ENCODE results near the gene IKZF1.

Gene IKZF1

DNA sequence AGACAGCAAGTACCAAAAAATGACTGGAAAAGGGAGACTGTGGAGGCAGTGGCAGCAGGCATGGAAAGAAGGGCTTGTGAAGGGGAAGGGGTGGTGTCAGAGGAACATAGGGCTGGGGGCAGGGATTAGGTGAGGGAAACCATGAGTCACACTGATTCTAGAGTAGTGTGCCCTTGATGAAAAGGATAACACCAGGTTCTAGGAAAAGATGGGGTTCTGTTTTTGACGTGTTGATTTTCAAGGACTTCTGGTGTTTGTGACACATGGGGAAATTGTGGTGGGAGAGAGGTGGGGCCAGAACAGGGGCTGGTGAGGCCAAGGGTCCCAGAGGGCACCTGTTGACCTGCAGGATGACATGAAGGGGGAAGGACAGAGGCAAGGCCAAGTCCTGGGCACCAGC is 88.6 kb downstream of the IKZF1 start:
- Histone ChIP-seq H3K27me3 (replicated peaks in 2 of 5; ENCODE audit: control insufficient read depth in 4 of 5, insufficient read depth in 5 of 5, low read length in 4 of 5) (no peaks in the 10 kb centered on the region), H3K4me1 (ENCODE audit: control extremely low read depth in 1 of 4, control insufficient read depth in 4 of 4, insufficient read depth in 4 of 4, low read length in 3 of 4) (peaks cover 0 to 27% (median 17%) of the 10 kb centered on the region in 4 experiments)

DNA sequence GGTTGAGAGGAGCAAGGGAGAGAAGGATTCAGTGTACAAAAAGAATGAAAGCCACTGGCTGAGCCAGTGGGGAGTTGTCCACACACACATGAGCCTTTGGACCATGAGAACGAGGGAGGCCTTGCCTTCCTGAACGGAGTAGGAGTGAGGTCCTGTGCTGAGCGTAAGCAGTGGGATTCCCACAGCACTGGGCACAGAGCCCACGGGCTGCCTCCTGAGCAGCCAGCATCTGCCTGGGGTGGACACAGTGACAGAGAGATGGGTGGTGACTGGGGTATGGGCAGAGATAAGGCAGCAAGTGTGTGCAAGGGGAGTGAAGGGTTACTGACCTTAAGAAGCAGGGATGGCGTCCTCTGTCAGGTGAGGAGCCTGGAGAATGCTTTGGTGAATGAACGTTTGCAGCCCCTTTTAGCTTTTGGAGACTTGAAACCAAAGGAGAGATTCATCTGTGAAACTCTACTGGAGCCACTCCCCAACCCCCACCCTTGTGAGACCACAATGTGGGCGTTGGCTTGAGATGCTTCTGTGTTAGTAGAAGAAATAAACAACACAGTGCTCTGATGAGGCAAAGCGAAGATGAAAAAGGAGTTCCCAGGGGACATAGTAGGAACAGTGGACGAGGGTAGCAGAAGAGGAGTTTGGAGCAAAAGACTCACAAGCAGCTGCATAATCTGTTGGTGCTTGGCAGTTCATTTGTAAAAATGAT is 89.2 kb downstream of the IKZF1 start:
- DNase-seq: peak in 2 of 3 donors; percentile 35 to 40
- Histone ChIP-seq H3K27ac (ENCODE audit: insufficient read depth in 1 of 2, low read depth in 1 of 2, low read length in 2 of 2, poor library complexity in 1 of 2, severe bottlenecking in 2 of 2) (peak overlapping the region; percentile 10 to 35), H3K27me3 (replicated peaks in 2 of 5; ENCODE audit: control insufficient read depth in 4 of 5, insufficient read depth in 5 of 5, low read length in 4 of 5) (no peaks in the 10 kb centered on the region), H3K9me3 (ENCODE audit: control extremely low read depth in 1 of 5, control insufficient read depth in 4 of 5, insufficient read depth in 2 of 5, low read depth in 1 of 5, low read length in 4 of 5) (no peaks in the 10 kb centered on the region), H3K36me3 (ENCODE audit: control insufficient read depth in 4 of 4, insufficient read depth in 4 of 4, low read length in 3 of 4) (peaks cover 28 to 87% (median 66%) of the 10 kb centered on the region in 4 experiments), H3K4me1 (ENCODE audit: control extremely low read depth in 1 of 4, control insufficient read depth in 4 of 4, insufficient read depth in 4 of 4, low read length in 3 of 4) (peaks cover 0 to 27% (median 17%) of the 10 kb centered on the region in 4 experiments), H3K4me3 (ENCODE audit: control insufficient read depth in 1 of 7, extremely low read depth in 1 of 7, insufficient read depth in 4 of 7, low read depth in 2 of 7, low read length in 6 of 7) (no peak overlapping the region)
- ChIA-PET POLR2A (no interaction called here), CTCF (interaction anchor here (1.2 to 2.3 kb wide), 4 partner anchors 10 to 26 kb away, joined by 4 to 5 read pairs (median 4); no protein-coding TSS in a partner anchor)
- WGBS (ENCODE audit: insufficient coverage): 92% methylated on average over 7 of the region's 9 CpGs

More for the DNA sequence above, 88.6 kb downstream of the IKZF1 start:
- Histone ChIP-seq H3K9me3 (ENCODE audit: control extremely low read depth in 1 of 5, control insufficient read depth in 4 of 5, insufficient read depth in 2 of 5, low read depth in 1 of 5, low read length in 4 of 5) (no peaks in the 10 kb centered on the region), H3K4me3 (ENCODE audit: control insufficient read depth in 1 of 7, extremely low read depth in 1 of 7, insufficient read depth in 4 of 7, low read depth in 2 of 7, low read length in 6 of 7) (no peak overlapping the region), H3K36me3 (ENCODE audit: control insufficient read depth in 4 of 4, insufficient read depth in 4 of 4, low read length in 3 of 4) (peaks cover 25 to 87% (median 63%) of the 10 kb centered on the region in 4 experiments), H3K27ac (ENCODE audit: insufficient read depth in 1 of 2, low read depth in 1 of 2, low read length in 2 of 2, poor library complexity in 1 of 2, severe bottlenecking in 2 of 2) (peak overlapping the region; percentile 10 to 35)
- ChIA-PET CTCF (interaction anchor here (1.3 to 2.3 kb wide), 4 partner anchors 11 to 748 kb away, joined by 3 to 5 read pairs (median 4); no protein-coding TSS in a partner anchor), POLR2A (no interaction called here)
- DNase-seq: peak in 1 of 3 donors; percentile 20
- whole genome bisulfite sequencing (ENCODE audit: insufficient coverage): 40% methylated on average over 1 of the region's 1 CpG

DNA sequence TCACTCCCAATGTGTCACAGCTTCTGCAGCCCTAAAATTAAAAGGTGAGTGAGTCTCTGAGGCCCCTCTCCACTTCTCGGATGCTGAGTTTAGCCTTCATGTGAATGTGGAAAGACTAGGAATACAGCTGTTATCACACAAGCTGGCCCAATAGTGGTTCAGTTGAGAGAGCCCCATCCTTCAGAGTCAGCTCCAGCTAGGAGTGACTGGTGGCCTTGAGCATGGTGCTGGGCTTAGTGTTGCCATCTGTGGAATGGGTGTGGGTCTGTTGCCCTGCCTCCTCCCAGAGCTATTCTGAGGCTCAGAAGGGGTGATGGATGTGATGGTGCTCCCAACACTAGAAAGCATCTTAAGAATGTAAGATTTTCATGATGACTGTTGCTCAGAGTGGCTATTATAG is 89.8 kb downstream of the IKZF1 start:
- Histone ChIP-seq H3K36me3 (ENCODE audit: control insufficient read depth in 4 of 4, insufficient read depth in 4 of 4, low read length in 3 of 4) (peaks cover 24 to 85% (median 63%) of the 10 kb centered on the region in 4 experiments), H3K27ac (ENCODE audit: insufficient read depth in 1 of 2, low read depth in 1 of 2, low read length in 2 of 2, poor library complexity in 1 of 2, severe bottlenecking in 2 of 2) (no peak overlapping the region), H3K9me3 (ENCODE audit: control extremely low read depth in 1 of 5, control insufficient read depth in 4 of 5, insufficient read depth in 2 of 5, low read depth in 1 of 5, low read length in 4 of 5) (no peaks in the 10 kb centered on the region), H3K4me1 (ENCODE audit: control extremely low read depth in 1 of 4, control insufficient read depth in 4 of 4, insufficient read depth in 4 of 4, low read length in 3 of 4) (peaks cover 0 to 27% (median 17%) of the 10 kb centered on the region in 4 experiments), H3K27me3 (replicated peaks in 2 of 5; ENCODE audit: control insufficient read depth in 4 of 5, insufficient read depth in 5 of 5, low read length in 4 of 5) (no peaks in the 10 kb centered on the region), H3K4me3 (ENCODE audit: control insufficient read depth in 1 of 7, extremely low read depth in 1 of 7, insufficient read depth in 4 of 7, low read depth in 2 of 7, low read length in 6 of 7) (no peak overlapping the region)
- ChIA-PET CTCF (interaction anchor here (1.2 to 1.3 kb wide), 2 partner anchors 24 to 27 kb away, joined by 4 read pairs; no protein-coding TSS in a partner anchor), POLR2A (no interaction called here)
- DNase-seq: no peak
- WGBS (ENCODE audit: insufficient coverage): 100% methylated on average over 1 of the region's 1 CpG

DNA sequence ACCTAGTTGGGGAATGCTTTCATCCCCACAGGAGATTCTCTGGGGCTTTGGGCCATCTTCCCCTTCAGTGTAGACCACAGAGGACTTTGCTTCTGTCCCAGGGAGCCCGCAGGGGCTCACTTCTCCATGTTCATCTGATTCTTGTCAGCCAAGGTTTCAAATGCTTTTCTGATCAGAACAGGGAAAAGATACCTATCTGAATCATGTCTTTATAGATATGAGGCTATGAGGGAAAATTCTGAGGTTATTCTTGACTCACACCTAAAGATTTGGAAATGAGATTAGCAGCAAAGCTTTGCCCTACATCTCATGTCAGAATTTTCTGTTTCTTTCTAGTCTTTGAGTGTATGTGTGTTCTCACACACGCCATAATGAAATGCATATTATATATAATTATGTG is 92.3 kb downstream of the IKZF1 start:
- WGBS (ENCODE audit: insufficient coverage): no CpG with 5 or more reads among the region's 2 CpGs
- H3K27ac ChIP-seq (ENCODE audit: insufficient read depth in 1 of 2, low read depth in 1 of 2, low read length in 2 of 2, poor library complexity in 1 of 2, severe bottlenecking in 2 of 2): peak overlapping the region in 1 of 2 experiments; percentile 3
- H3K27me3 ChIP-seq (replicated peaks in 2 of 5; ENCODE audit: control insufficient read depth in 4 of 5, insufficient read depth in 5 of 5, low read length in 4 of 5): no peaks in the 10 kb centered on the region
- ChIA-PET POLR2A (no interaction called here), CTCF (interaction anchor here (0.5 to 1.4 kb wide), 2 partner anchors 58 to 252 kb away, joined by 3 to 4 read pairs; no protein-coding TSS in a partner anchor)
- no peaks in the 10 kb centered on the region for H3K9me3 ChIP-seq (ENCODE audit: control extremely low read depth in 1 of 5, control insufficient read depth in 4 of 5, insufficient read depth in 2 of 5, low read depth in 1 of 5, low read length in 4 of 5)
- peaks cover 0 to 27% (median 17%) of the 10 kb centered on the region in 4 experiments for H3K4me1 ChIP-seq (ENCODE audit: control extremely low read depth in 1 of 4, control insufficient read depth in 4 of 4, insufficient read depth in 4 of 4, low read length in 3 of 4)
- H3K4me3 ChIP-seq (ENCODE audit: control insufficient read depth in 1 of 7, extremely low read depth in 1 of 7, insufficient read depth in 4 of 7, low read depth in 2 of 7, low read length in 6 of 7): no peak overlapping the region
- peaks cover 19 to 85% (median 64%) of the 10 kb centered on the region in 4 experiments for H3K36me3 ChIP-seq (ENCODE audit: control insufficient read depth in 4 of 4, insufficient read depth in 4 of 4, low read length in 3 of 4)
- DNase-seq: no peak

DNA sequence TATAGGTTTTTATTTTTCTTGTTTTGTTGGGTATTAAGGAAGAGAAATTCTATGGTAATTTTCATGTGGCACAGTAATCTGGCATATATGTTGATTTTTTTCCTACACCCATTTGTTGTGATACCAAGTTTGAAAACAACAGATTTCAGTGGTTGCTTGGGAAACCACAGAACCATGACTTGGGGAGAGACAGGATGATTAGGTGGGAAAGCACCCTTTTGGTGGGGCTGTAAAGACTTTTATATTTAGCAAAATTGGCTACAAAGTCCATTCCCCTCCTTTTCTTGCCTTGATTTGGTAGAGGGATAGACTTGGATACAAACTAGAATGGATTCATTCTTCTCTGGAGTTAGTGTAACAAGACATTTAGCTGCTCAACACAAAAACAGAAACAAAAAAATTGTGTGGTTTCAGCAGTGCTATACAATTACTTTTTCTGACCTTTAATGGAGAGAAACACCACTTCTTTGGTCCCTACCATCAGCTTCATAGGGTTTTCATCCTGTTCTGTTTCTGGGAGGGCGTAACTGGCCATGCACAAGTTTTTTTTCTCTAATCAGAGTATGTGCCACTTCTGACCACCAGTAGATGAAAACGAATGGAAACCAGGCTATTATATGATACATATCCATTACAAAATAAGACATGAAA is 92.9 kb downstream of the IKZF1 start:
- peak in 2 of 3 donors; percentile 29 to 34 for DNase-seq
- Histone ChIP-seq H3K9me3 (ENCODE audit: control extremely low read depth in 1 of 5, control insufficient read depth in 4 of 5, insufficient read depth in 2 of 5, low read depth in 1 of 5, low read length in 4 of 5) (no peaks in the 10 kb centered on the region), H3K36me3 (ENCODE audit: control insufficient read depth in 4 of 4, insufficient read depth in 4 of 4, low read length in 3 of 4) (peaks cover 20 to 84% (median 61%) of the 10 kb centered on the region in 4 experiments), H3K4me1 (ENCODE audit: control extremely low read depth in 1 of 4, control insufficient read depth in 4 of 4, insufficient read depth in 4 of 4, low read length in 3 of 4) (peaks cover 0 to 27% (median 15%) of the 10 kb centered on the region in 4 experiments), H3K27me3 (replicated peaks in 2 of 5; ENCODE audit: control insufficient read depth in 4 of 5, insufficient read depth in 5 of 5, low read length in 4 of 5) (no peaks in the 10 kb centered on the region), H3K4me3 (ENCODE audit: control insufficient read depth in 1 of 7, extremely low read depth in 1 of 7, insufficient read depth in 4 of 7, low read depth in 2 of 7, low read length in 6 of 7) (no peak overlapping the region), H3K27ac (ENCODE audit: insufficient read depth in 1 of 2, low read depth in 1 of 2, low read length in 2 of 2, poor library complexity in 1 of 2, severe bottlenecking in 2 of 2) (peak overlapping the region in 1 of 2 experiments; percentile 15)
- ChIA-PET POLR2A (no interaction called here), CTCF (interaction anchor here (0.8 to 2.1 kb wide), 4 partner anchors 8 to 59 kb away, joined by 3 to 5 read pairs (median 3); no protein-coding TSS in a partner anchor)
- 89% methylated on average over 1 of the region's 2 CpGs for WGBS (ENCODE audit: insufficient coverage)

GRCh38 chr7:50397971-50398324 is 93.4 kb downstream of the IKZF1 start:
- CTCF ChIA-PET: interaction anchor here (0.7 to 2.1 kb wide), 7 partner anchors 9 to 213 kb away, joined by 3 to 5 read pairs (median 3); no protein-coding TSS in a partner anchor
- POLR2A ChIA-PET: no interaction called here
- peak overlapping the region in 1 of 2 experiments; percentile 30 for H3K27ac ChIP-seq (ENCODE audit: insufficient read depth in 1 of 2, low read depth in 1 of 2, low read length in 2 of 2, poor library complexity in 1 of 2, severe bottlenecking in 2 of 2)

More at GRCh38 chr7:50397971-50398324, 93.4 kb downstream of the IKZF1 start:
- Histone ChIP-seq H3K36me3 (ENCODE audit: control insufficient read depth in 4 of 4, insufficient read depth in 4 of 4, low read length in 3 of 4) (peaks cover 23 to 84% (median 59%) of the 10 kb centered on the region in 4 experiments), H3K9me3 (ENCODE audit: control extremely low read depth in 1 of 5, control insufficient read depth in 4 of 5, insufficient read depth in 2 of 5, low read depth in 1 of 5, low read length in 4 of 5) (no peaks in the 10 kb centered on the region), H3K4me1 (ENCODE audit: control extremely low read depth in 1 of 4, control insufficient read depth in 4 of 4, insufficient read depth in 4 of 4, low read length in 3 of 4) (peaks cover 0 to 23% (median 13%) of the 10 kb centered on the region in 4 experiments), H3K4me3 (ENCODE audit: control insufficient read depth in 1 of 7, extremely low read depth in 1 of 7, insufficient read depth in 4 of 7, low read depth in 2 of 7, low read length in 6 of 7) (no peak overlapping the region), H3K27me3 (replicated peaks in 2 of 5; ENCODE audit: control insufficient read depth in 4 of 5, insufficient read depth in 5 of 5, low read length in 4 of 5) (no peaks in the 10 kb centered on the region)
- WGBS (ENCODE audit: insufficient coverage): 100% methylated on average over 1 of the region's 1 CpG
- no peak for DNase-seq
